ENCODE results near the gene VPS26B. TPM values are rescaled to one million over a fixed set of nuclear protein-coding genes. Genes with fewer than 3 reads are reported as not detected.

Gene VPS26B
- total RNA-seq, 2 donors from 2014 or later, result 33.5 to 33.9 TPM

DNA sequence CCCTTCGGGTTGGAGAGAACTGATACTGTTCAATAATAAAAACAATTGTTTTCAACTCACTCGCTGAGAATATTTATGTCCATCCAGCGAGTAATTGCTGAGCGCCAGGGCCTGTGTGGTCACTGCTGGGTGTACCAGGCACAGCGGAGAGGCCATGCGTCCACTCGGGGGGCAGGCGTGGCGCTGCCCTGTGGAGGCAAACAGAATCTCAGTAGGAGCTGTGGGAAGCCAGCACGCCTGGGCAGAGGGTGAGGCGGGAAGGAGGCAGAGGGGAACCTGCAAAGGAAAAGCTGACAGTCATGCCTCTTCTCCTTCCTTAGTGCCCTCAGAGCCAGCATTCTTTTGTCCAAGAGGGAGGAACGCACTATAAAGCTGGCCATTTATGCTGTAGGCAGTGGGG is 63.1 kb downstream of the VPS26B start:
- Mint-ChIP-seq H3K27me3 (peaks cover 8 to 10% of the 10 kb centered on the region in 2 donors), H3K4me1 (ENCODE audit: low read depth in 2 of 2) (peaks cover 0 to 5% of the 10 kb centered on the region in 2 donors), H3K27ac (no peak overlapping the region), H3K36me3 (no peaks in the 10 kb centered on the region), H3K4me3 (no peak overlapping the region), H3K9me3 (no peaks in the 10 kb centered on the region)
- no peak for ATAC-seq
- DNase-seq (ENCODE audit: low spot score), result no peak

GRCh38 chr11:134288486-134288885 is 64.0 kb downstream of the VPS26B start:
- Mint-ChIP-seq H3K4me1 (ENCODE audit: low read depth in 2 of 2) (peaks cover 0 to 5% of the 10 kb centered on the region in 2 donors), H3K27me3 (peaks cover 8 to 10% of the 10 kb centered on the region in 2 donors), H3K27ac (no peak overlapping the region), H3K9me3 (no peaks in the 10 kb centered on the region), H3K36me3 (no peaks in the 10 kb centered on the region), H3K4me3 (no peak overlapping the region)
- ATAC-seq (no peak), DNase-seq (ENCODE audit: low spot score) (no peak)

GRCh38 chr11:134289167-134289566 is 64.7 kb downstream of the VPS26B start:
- DNase-seq (ENCODE audit: low spot score), result no peak
- no peak overlapping the region for H3K27ac Mint-ChIP-seq
- H3K27me3 Mint-ChIP-seq, result peaks cover 9 to 10% of the 10 kb centered on the region in 2 donors
- no peaks in the 10 kb centered on the region for H3K9me3 Mint-ChIP-seq
- H3K36me3 Mint-ChIP-seq, result no peaks in the 10 kb centered on the region
- H3K4me3 Mint-ChIP-seq, result no peak overlapping the region
- ATAC-seq, result no peak
- H3K4me1 Mint-ChIP-seq (ENCODE audit: low read depth in 2 of 2), result peaks cover 0 to 5% of the 10 kb centered on the region in 2 donors

- Mint-ChIP-seq H3K9me3 (no peaks in the 10 kb centered on the region), H3K4me1 (ENCODE audit: low read depth in 2 of 2) (peaks cover 0 to 5% of the 10 kb centered on the region in 2 donors), H3K27ac (no peak overlapping the region), H3K4me3 (no peak overlapping the region), H3K27me3 (peaks cover 14% of the 10 kb centered on the region in 2 donors), H3K36me3 (no peaks in the 10 kb centered on the region)
- no peak for DNase-seq (ENCODE audit: low spot score)
- no peak for ATAC-seq
Measured at GRCh38 chr11:134289789-134290188, 65.3 kb downstream of the VPS26B start.

DNA sequence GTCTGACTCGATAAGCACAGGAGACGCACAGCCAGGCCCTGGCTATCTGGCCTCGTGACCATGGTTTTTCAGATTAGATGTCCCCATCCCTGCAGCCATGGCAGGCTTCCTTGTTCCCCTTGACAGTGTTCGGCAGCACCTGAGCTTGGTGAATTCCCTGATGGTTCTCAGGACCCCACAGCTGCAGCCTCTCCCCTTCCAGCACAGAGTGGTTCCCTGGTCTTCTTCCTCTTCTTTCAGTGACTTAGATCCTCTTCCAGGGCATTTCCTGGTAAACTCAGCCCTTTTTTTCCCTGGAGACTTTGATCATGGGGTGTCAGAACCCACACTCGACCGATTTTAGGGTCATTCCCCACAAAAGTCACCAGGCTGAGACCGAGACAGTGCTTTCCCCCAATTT is 66.2 kb downstream of the VPS26B start:
- H3K9me3 Mint-ChIP-seq, result no peaks in the 10 kb centered on the region
- peaks cover 0 to 5% of the 10 kb centered on the region in 2 donors for H3K4me1 Mint-ChIP-seq (ENCODE audit: low read depth in 2 of 2)
- DNase-seq (ENCODE audit: low spot score) (no peak), ATAC-seq (no peak)
- H3K27me3 Mint-ChIP-seq, result peaks cover 14% of the 10 kb centered on the region in 2 donors
- no peak overlapping the region for H3K27ac Mint-ChIP-seq
- no peaks in the 10 kb centered on the region for H3K36me3 Mint-ChIP-seq
- no peak overlapping the region for H3K4me3 Mint-ChIP-seq

GRCh38 chr11:134291196-134291595 is 66.7 kb downstream of the VPS26B start:
- Mint-ChIP-seq H3K27ac (no peak overlapping the region), H3K36me3 (no peaks in the 10 kb centered on the region), H3K4me3 (no peak overlapping the region), H3K4me1 (ENCODE audit: low read depth in 2 of 2) (peaks cover 0 to 5% of the 10 kb centered on the region in 2 donors), H3K27me3 (peaks cover 14% of the 10 kb centered on the region in 2 donors), H3K9me3 (no peaks in the 10 kb centered on the region)
- ATAC-seq, result no peak
- DNase-seq (ENCODE audit: low spot score), result no peak

DNA sequence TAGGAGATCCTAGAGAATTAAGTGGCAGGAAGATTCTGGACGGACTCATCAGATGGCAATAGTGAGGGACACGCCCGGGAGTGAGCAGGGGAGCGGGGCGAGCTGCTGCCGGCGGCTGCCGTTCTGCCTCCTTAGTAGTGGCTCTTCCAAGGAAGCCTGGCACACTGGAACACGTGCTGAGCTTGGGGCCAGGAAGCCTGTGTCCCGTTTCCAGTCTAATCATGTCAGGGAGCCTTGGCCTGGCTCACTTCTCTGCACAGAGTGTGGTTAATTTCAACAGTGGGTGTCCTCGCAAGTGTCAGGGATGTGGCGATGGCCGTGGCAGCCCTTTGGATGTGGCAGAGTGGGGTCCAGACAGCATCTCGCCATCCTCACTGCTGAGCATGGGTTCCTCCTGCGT is 68.2 kb downstream of the VPS26B start:
- no peaks in the 10 kb centered on the region for H3K9me3 Mint-ChIP-seq

GRCh38 chr11:134293119-134294113 is 68.9 kb downstream of the VPS26B start:
- ATAC-seq (no peak), DNase-seq (ENCODE audit: low spot score) (no peak)
- no peak overlapping the region for H3K4me3 Mint-ChIP-seq
- H3K4me1 Mint-ChIP-seq (ENCODE audit: low read depth in 2 of 2), result peaks cover 0 to 5% of the 10 kb centered on the region in 2 donors
- peaks cover 7 to 10% of the 10 kb centered on the region in 2 donors for H3K27me3 Mint-ChIP-seq
- H3K9me3 Mint-ChIP-seq, result no peaks in the 10 kb centered on the region
- no peaks in the 10 kb centered on the region for H3K36me3 Mint-ChIP-seq
- no peak overlapping the region for H3K27ac Mint-ChIP-seq

More for the DNA sequence above, 68.2 kb downstream of the VPS26B start:
- ATAC-seq (no peak), DNase-seq (ENCODE audit: low spot score) (no peak)
- Mint-ChIP-seq H3K36me3 (no peaks in the 10 kb centered on the region), H3K4me1 (ENCODE audit: low read depth in 2 of 2) (peaks cover 0 to 5% of the 10 kb centered on the region in 2 donors), H3K4me3 (no peak overlapping the region), H3K27ac (no peak overlapping the region), H3K27me3 (peaks cover 13 to 14% of the 10 kb centered on the region in 2 donors)

DNA sequence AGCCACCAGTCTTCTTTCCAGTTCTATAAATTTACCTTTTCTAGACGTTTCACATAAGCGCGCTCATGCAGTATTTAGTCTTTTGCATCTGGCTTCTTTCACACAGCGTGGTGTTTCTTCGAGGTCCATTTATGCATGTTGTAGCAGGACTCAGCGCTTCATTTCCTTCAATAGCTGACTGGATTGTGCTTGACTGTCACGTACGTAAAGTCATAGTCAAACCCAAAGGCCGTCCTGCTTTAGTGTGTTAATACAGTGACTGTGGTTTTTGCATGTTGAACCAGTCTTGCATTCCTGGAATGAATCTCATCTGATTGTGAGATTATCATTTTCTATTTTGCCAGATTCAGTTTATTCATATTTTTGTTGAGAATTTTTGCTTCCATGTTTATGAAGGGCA is 70.2 kb downstream of the VPS26B start:
- H3K27ac Mint-ChIP-seq, result no peak overlapping the region
- H3K36me3 Mint-ChIP-seq, result no peaks in the 10 kb centered on the region
- H3K9me3 Mint-ChIP-seq, result no peaks in the 10 kb centered on the region
- peak in 1 of 2 donors; percentile 62 for ATAC-seq
- H3K27me3 Mint-ChIP-seq, result peaks cover 7 to 15% of the 10 kb centered on the region in 2 donors
- H3K4me3 Mint-ChIP-seq, result no peak overlapping the region
- peaks cover 0 to 5% of the 10 kb centered on the region in 2 donors for H3K4me1 Mint-ChIP-seq (ENCODE audit: low read depth in 2 of 2)
- DNase-seq (ENCODE audit: low spot score), result no peak

Other genes starting within 250 kb of the VPS26B start
- gene JAM3, start 155.6 kb upstream of the VPS26B start, total RNA-seq, result 1 to 10 TPM; 2.9 to 5.7 TPM
- gene NCAPD3, start 704 bp upstream of the VPS26B start, total RNA-seq, result 100 to 1,000 TPM in 1 of 2 donors, 10 to 100 TPM in 1; 55.6 to 121 TPM
- 10 to 100 TPM; 34.4 to 45.9 TPM for gene THYN1, start 28.7 kb downstream of the VPS26B start, total RNA-seq
- 10 to 100 TPM; 21.1 to 29.2 TPM for gene ACAD8, start 28.9 kb downstream of the VPS26B start, total RNA-seq
- gene GLB1L3, start 51.7 kb downstream of the VPS26B start, total RNA-seq, result 1 to 10 TPM in 1 of 2 donors, not detected in 1; 1.9 TPM
- gene GLB1L2, start 107.3 kb downstream of the VPS26B start, total RNA-seq, result 10 to 100 TPM in 1 of 2 donors, 1 to 10 TPM in 1; 1.7 to 15.0 TPM
- 10 to 100 TPM in 1 of 2 donors, 1 to 10 TPM in 1; 5.4 to 10.2 TPM for gene B3GAT1, start 187.6 kb downstream of the VPS26B start, total RNA-seq

All from natural killer cell treated with Interleukin-12 subunit alpha and Interleukin-12 subunit beta and Interleukin-15 and Interleukin-18, amount 100 ng/mL, for 72 hours (primary cell).